ENCODE data around the gene MAP7D3.

GRCh38 chrX:136261321-136261720 is 10.1 kb upstream of the MAP7D3 start:
- TF ChIP-seq CTCF (IDR thresholded peaks at IDR 0.05 in 2 of 3, conservative IDR thresholded peaks at IDR 0.05 in 1 of 3; ENCODE audit: borderline replicate concordance in 1 of 3, insufficient read depth in 1 of 3, low read depth in 2 of 3, low read length in 2 of 3) (no peak), SIN3A (IDR thresholded peaks at IDR 0.05; ENCODE audit: low read depth) (no peak), MAX (IDR thresholded peaks at IDR 0.05) (no peak), ATF3 (IDR thresholded peaks at IDR 0.05) (no peak), POLR2A (IDR thresholded peaks at IDR 0.05; ENCODE audit: borderline replicate concordance, extremely low read depth, insufficient read depth, insufficient read length) (no peak), SP1 (IDR thresholded peaks at IDR 0.05; ENCODE audit: low read depth) (no peak), ZBTB33 (IDR thresholded peaks at IDR 0.05; ENCODE audit: extremely low read depth, insufficient replicate concordance, low read length) (no peak)

Measured in HCT116 (cell line).